NCI-H1417 treated with DMSO at 0.1 percent for 48 hours (cell line): ENCODE data around the gene KDSR.

Experiments used
- DNase-seq: peaks from one replicate; lab custom pipeline; 2025; lab: John Stamatoyannopoulos, UW

The KDSR gene

GRCh38 chr18:63367053-63367953, at the start of gene KDSR:
Gene KDSR (minus strand): TSS chr18:63367206. CDS start chr18:63367118, 88 bp downstream.
- DNase-seq = peak; percentile 99

- DNase-seq = no peak
These were observed 45.9 kb upstream of the KDSR start for GRCh38 chr18:63412953-63413352.

DNA sequence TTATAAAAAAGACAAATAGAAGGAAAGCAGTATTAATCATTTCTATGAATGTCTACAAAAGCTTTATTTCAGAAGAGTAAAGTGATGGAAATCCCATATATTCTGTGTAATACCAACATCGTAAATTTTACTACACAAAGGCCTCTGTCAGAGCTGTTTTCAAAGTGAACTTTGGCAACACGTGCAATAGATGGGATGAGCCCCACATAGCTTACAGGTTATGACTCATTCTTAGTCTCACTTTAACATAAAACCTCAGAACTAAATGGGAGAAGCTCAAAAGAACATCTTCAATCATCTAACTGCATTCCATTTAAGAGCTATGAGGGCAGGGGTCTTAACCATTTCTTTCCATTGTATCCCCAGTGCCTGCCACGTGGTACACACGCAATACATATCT, 43.8 kb upstream of the KDSR start:
- DNase-seq = no peak

- DNase-seq = no peak
These were observed 42.3 kb upstream of the KDSR start for GRCh38 chr18:63409301-63409700.

GRCh38 chr18:63407734-63408133, 40.7 kb upstream of the KDSR start:
- no peak for DNase-seq

GRCh38 chr18:63405986-63406385, 39.0 kb upstream of the KDSR start:
- no peak for DNase-seq

- DNase-seq = no peak
These were observed 35.5 kb upstream of the KDSR start for GRCh38 chr18:63402246-63403162.

- no peak for DNase-seq
These were observed 32.3 kb upstream of the KDSR start for GRCh38 chr18:63399300-63399699.

DNA sequence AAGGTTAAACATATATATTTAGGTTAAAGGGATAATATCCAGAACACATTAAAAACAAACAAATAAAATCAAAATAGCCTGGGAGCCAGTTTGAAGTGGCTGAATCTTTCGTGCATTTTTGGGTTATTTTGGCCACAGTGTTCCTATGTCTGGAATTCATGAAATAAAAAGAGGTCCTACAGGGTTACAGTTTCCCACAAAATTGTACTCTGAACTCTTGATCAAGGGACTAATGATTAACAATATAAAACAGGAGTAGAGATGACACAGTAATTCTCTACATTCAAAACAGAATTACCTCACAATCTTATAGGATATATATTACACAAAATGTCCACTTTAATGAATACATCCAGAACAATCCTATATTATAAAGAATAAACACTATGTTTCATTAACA, 30.3 kb upstream of the KDSR start:
- DNase-seq = no peak

GRCh38 chr18:63395503-63395902, 28.5 kb upstream of the KDSR start:
- DNase-seq = no peak

- DNase-seq = no peak
These were observed 27.9 kb upstream of the KDSR start for GRCh38 chr18:63394954-63395353.

DNA sequence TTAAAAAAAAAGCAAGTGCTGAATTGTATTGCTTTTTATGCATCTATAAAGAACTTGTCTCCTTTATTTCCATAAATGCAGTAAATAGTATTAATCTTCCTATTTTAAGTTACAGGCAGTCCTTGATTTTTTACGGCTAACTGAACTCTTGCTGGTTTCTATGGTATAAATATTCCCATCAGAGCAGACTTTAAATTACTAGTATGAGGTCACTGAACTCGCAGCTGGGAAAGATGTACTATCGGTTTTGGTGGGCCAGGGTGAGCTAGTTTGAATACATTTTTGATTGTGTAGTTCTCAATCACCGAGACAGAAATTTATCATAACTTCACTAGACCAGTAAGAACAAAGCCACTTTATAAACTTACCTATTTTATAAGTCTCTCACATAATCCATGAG, 20.9 kb upstream of the KDSR start:
- no peak for DNase-seq

GRCh38 chr18:63382843-63383242, 15.8 kb upstream of the KDSR start:
- no peak for DNase-seq

DNA sequence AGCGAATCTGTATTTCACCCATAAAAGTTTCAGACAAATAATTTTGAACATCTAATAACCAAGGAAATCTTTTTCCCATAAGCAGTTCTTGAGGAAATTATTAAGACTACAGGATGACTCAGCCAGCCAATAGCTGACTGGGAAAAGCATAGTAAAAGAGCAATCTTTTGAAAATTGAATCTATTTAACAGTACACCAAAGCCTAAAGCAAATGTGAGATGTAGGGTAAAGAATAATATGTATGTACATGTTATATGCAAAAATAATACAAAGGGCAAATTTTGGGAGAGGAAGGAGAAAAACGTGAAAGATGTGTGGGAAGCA, 12.6 kb upstream of the KDSR start:
- DNase-seq = no peak

GRCh38 chr18:63378919-63379638, 12.1 kb upstream of the KDSR start:
- DNase-seq = no peak

DNA sequence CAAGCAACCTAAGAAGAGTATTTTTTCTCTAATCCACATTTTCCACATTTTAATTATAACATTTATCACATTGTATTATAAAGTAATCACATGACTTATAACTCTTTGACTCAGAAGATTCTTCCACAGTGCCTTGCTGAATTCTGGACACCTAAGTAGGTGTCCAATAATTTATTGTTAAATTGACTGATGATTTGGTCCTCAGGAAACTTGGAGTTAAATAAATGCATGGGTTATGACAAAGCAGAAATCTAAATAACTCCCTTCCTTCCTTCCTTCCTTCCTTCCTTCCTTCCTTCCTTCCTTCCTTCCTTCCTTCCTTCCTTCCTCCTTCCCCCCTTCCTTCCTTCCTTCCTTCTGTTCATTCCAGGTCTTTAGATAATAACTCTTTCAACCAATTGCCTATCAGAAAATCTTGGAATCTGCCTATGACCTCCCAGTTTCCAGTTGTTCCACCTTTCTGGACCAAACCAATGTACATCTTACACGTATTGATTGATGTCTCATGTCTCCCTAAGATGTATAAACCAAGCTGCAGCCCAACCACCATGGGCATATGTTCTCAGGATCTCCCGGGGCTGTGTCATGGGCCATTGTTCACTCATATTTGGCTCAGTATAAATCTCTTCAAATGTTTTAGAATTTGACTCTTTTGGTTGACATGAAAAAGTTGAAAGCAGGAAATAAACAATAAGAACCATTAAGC, 10.4 kb upstream of the KDSR start:
- no peak for DNase-seq

DNA sequence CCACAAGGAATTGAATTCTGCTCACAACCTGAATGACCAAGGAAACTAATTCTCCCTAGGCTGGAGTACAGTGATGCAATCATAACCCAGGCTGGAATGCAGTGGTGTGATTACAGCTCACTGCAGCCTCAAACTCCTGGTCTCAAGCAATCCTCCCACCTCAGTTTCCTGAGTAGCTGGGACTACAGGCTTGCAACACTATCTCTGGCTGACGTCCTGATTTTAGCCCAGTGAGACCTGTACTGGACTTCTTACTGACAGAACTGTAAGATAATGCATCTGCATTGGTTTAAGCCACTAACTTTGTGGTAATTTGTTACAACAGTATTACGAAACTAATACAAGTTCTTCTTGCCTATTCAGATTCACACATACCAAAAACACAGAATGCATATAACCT, 9.5 kb upstream of the KDSR start:
- DNase-seq = no peak

- no peak for DNase-seq
These were observed 7.5 kb upstream of the KDSR start for GRCh38 chr18:63374540-63374939.

- no peak for DNase-seq
These were observed 6.2 kb upstream of the KDSR start for GRCh38 chr18:63373161-63373560.

DNA sequence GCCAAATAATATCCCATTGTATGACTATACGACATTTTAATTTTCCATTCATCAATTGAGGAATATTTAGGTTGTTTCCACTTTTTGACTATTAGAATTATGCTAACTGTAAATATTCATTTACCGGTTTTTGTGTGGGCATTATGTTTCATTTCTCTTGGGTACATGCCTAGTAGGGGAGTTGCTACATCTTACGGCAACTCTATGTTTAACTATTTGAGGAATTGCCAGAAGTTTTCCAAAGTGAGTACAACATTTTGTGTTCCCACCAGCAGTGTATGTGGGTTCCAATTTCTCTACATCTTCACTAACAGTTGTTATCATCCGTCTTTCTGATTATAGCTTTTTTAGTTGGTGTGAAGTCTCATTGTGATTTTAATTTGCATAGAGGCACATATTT, 1.6 kb upstream of the KDSR start:
- DNase-seq = no peak

DNA sequence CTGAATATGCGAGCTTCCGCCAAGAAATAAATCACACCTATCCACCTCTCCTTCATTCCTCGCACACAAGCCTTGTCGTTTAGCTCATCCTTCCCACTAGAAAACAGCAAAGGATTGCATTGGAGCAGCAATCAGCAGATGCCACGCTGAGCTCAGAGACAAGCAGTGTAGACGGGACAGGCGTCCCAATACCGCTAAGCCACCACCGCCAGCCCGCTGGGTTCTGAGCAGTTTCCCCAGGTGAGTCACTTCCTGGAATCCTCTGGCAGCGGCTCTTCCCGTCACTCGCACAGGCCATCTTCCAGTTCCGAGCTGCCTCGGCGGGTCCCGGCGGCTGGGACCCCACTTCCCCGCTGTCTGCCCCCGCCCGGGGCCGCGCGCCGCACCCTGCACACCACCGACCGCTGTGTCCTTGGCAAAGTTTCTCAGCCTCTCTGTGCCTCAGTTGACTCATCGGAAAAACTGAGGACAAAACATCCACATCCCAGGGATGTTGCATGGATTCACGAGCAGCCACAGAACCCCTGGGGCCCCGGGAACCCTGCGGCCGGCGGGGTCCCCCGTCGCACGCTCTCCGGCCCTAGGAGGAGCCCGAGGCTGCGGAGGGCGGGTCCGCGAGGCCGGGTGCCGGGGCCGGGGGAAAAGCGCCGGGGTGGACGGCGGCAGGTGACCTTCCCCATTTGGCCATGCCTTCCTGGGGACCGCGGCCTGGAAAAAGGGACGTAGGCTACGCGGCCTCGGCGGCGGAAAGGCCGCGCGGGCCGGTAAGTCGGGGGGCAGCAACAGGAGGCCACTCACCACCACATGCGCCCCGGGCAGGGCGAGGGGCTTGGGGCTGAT, 573 bp downstream of the KDSR start:
- no peak for DNase-seq
